Astrocyte (in vitro differentiated cells and primary cell): ENCODE measurements around the gene VSTM4. TPM values are rescaled to one million over a fixed set of nuclear protein-coding genes. Genes with fewer than 3 reads are reported as not detected.

Source experiments
- DNase-seq: peaks from one replicate; pipeline ENCODE4 v3.0.0-alpha.2; 2010; ENCODE audit warnings: low read depth
- FAIRE-seq: peaks from 2 replicates; lab custom pipeline; 2011; peaks lifted over from hg19 to GRCh38; lab: Jason Lieb, UNC
- H2AFZ ChIP-seq: 2 replicates; pipeline ENCODE4 v1.6.0; 2012; ENCODE audit warnings: low read depth, low read length, inconsistent platforms
- H3K27ac ChIP-seq: 2 replicates; pipeline ENCODE4 v1.5.1; 2011; ENCODE audit warnings: low read depth, low read length, inconsistent platforms
- H3K27me3 ChIP-seq: 2 replicates; pipeline ENCODE4 v1.6.0; 2011; ENCODE audit warnings: low read length, inconsistent platforms; ENCODE audit not compliant: insufficient read depth
- H3K36me3 ChIP-seq: 2 replicates; pipeline ENCODE4 v1.5.1; 2011; ENCODE audit warnings: low read length, inconsistent platforms; ENCODE audit not compliant: insufficient read depth
- H3K4me1 ChIP-seq: 2 replicates; pipeline ENCODE4 v1.5.1; 2011; ENCODE audit warnings: low read length, inconsistent platforms; ENCODE audit not compliant: insufficient read depth
- H3K4me2 ChIP-seq: 2 replicates; pipeline ENCODE4 v1.6.0; 2012; ENCODE audit warnings: low read length, inconsistent platforms
- H3K4me3 ChIP-seq: 2 replicates; pipeline ENCODE4 v1.5.1; 2011; ENCODE audit warnings: low read depth, mild to moderate bottlenecking, low read length, inconsistent platforms; ENCODE audit not compliant: insufficient read depth
- H3K79me2 ChIP-seq: 2 replicates; pipeline ENCODE4 v1.6.0; 2012; ENCODE audit warnings: mild to moderate bottlenecking, low read length, inconsistent platforms; ENCODE audit not compliant: insufficient read depth
- H3K9ac ChIP-seq: 2 replicates; pipeline ENCODE4 v1.6.0; 2012; ENCODE audit warnings: mild to moderate bottlenecking, low read length, inconsistent platforms
- H3K9me3 ChIP-seq: 2 replicates; pipeline ENCODE4 v1.5.1; 2012; ENCODE audit warnings: low read depth, mild to moderate bottlenecking, low read length, inconsistent platforms; ENCODE audit not compliant: insufficient read depth
- H4K20me1 ChIP-seq: 2 replicates; pipeline ENCODE4 v1.6.0; 2012; ENCODE audit warnings: low read length, inconsistent platforms; ENCODE audit not compliant: insufficient read depth
- H3K27ac Mint-ChIP-seq: one replicate; pipeline ENCODE4 v1.8.0; 2021; ENCODE audit warnings: mild to moderate bottlenecking, mixed read lengths; ENCODE audit not compliant: unreplicated experiment
- H3K27me3 Mint-ChIP-seq: one replicate; pipeline ENCODE4 v1.8.0; 2021; ENCODE audit warnings: low read depth, mixed read lengths; ENCODE audit not compliant: unreplicated experiment
- H3K36me3 Mint-ChIP-seq: one replicate; pipeline ENCODE4 v1.8.0; 2021; ENCODE audit warnings: low read depth, mixed read lengths; ENCODE audit not compliant: unreplicated experiment
- H3K4me1 Mint-ChIP-seq: one replicate; pipeline ENCODE4 v1.8.0; 2021; ENCODE audit warnings: low read depth, mixed read lengths; ENCODE audit not compliant: unreplicated experiment
- H3K4me3 Mint-ChIP-seq: one replicate; pipeline ENCODE4 v1.8.0; 2021; ENCODE audit warnings: mild to moderate bottlenecking, moderate library complexity, mixed read lengths; ENCODE audit not compliant: unreplicated experiment
- H3K9me3 Mint-ChIP-seq: one replicate; pipeline ENCODE4 v1.8.0; 2021; ENCODE audit warnings: mild to moderate bottlenecking, mixed read lengths; ENCODE audit not compliant: unreplicated experiment
- CTCF ChIP-seq: IDR thresholded peaks from 2 replicates; pipeline ENCODE4 v1.5.1; 2011; ENCODE audit warnings: low read depth, mild to moderate bottlenecking, inconsistent platforms, low read length, moderate library complexity; ENCODE audit not compliant: insufficient read depth
- EZH2 ChIP-seq: IDR thresholded peaks from 2 replicates; pipeline ENCODE4 v1.6.1; 2012; ENCODE audit warnings: mild to moderate bottlenecking, low read length, inconsistent platforms; ENCODE audit not compliant: insufficient read depth
- total RNA-seq: library from RNA; stranded (reverse); gene quantifications from 2 replicates; pipeline ENCODE4 v1.2.1, GENCODE V29; 2021

The VSTM4 gene
- total RNA-seq, 1 donor from 2014 or later = 1.1 TPM

- no peak overlapping the region for H3K4me3 ChIP-seq
- H3K4me2 ChIP-seq = no peak overlapping the region
- peaks cover 50% of the 10 kb centered on the region for H3K27me3 Mint-ChIP-seq
- H3K4me3 Mint-ChIP-seq = no peak overlapping the region
- no peak overlapping the region for H3K9ac ChIP-seq
- H3K9me3 ChIP-seq = no peaks in the 10 kb centered on the region
- H3K27ac Mint-ChIP-seq = no peak overlapping the region
- DNase-seq (no peak), FAIRE-seq (no peak)
- no peaks in the 10 kb centered on the region for H3K4me1 ChIP-seq
- H3K9me3 Mint-ChIP-seq = no peaks in the 10 kb centered on the region
- no peak for TF ChIP-seq EZH2
- no peak for TF ChIP-seq CTCF
- H2AFZ ChIP-seq = no peak overlapping the region
- H4K20me1 ChIP-seq = peaks cover 3% of the 10 kb centered on the region
- H3K79me2 ChIP-seq = no peaks in the 10 kb centered on the region
- no peaks in the 10 kb centered on the region for H3K4me1 Mint-ChIP-seq
- no peaks in the 10 kb centered on the region for H3K36me3 ChIP-seq
- no peaks in the 10 kb centered on the region for H3K27me3 ChIP-seq
- no peak overlapping the region for H3K27ac ChIP-seq
- H3K36me3 Mint-ChIP-seq = no peaks in the 10 kb centered on the region
Measured at GRCh38 chr10:49093922-49094321, 21.4 kb downstream of the VSTM4 start.

GRCh38 chr10:49092477-49092876 is 22.8 kb downstream of the VSTM4 start:
- Mint-ChIP-seq H3K4me3 (no peak overlapping the region), H3K4me1 (no peaks in the 10 kb centered on the region), H3K36me3 (no peaks in the 10 kb centered on the region), H3K9me3 (no peaks in the 10 kb centered on the region), H3K27me3 (peaks cover 44% of the 10 kb centered on the region), H3K27ac (peak overlapping the region; percentile 28)
- TF ChIP-seq EZH2 = no peak
- no peak for FAIRE-seq
- Histone ChIP-seq H3K4me3 (no peak overlapping the region), H3K36me3 (no peaks in the 10 kb centered on the region), H3K4me1 (no peaks in the 10 kb centered on the region), H3K9me3 (no peaks in the 10 kb centered on the region), H3K9ac (no peak overlapping the region), H4K20me1 (peaks cover 3% of the 10 kb centered on the region), H2AFZ (no peak overlapping the region), H3K4me2 (no peak overlapping the region), H3K27me3 (no peaks in the 10 kb centered on the region), H3K79me2 (no peaks in the 10 kb centered on the region), H3K27ac (no peak overlapping the region)
- no peak for DNase-seq

- H3K9me3 Mint-ChIP-seq = peaks cover 6% of the 10 kb centered on the region
- H3K36me3 ChIP-seq = no peaks in the 10 kb centered on the region
- H3K36me3 Mint-ChIP-seq = no peaks in the 10 kb centered on the region
- no peaks in the 10 kb centered on the region for H3K4me1 ChIP-seq
- no peak overlapping the region for H3K4me3 Mint-ChIP-seq
- H3K27ac ChIP-seq = no peak overlapping the region
- no peaks in the 10 kb centered on the region for H3K27me3 ChIP-seq
- H3K79me2 ChIP-seq = no peaks in the 10 kb centered on the region
- TF ChIP-seq EZH2 (no peak), CTCF (no peak)
- no peaks in the 10 kb centered on the region for H3K9me3 ChIP-seq
- H3K4me2 ChIP-seq = no peak overlapping the region
- peaks cover 3% of the 10 kb centered on the region for H4K20me1 ChIP-seq
- H2AFZ ChIP-seq = no peak overlapping the region
- peak overlapping the region; percentile 28 for H3K27ac Mint-ChIP-seq
- no peaks in the 10 kb centered on the region for H3K4me1 Mint-ChIP-seq
- H3K4me3 ChIP-seq = no peak overlapping the region
- no peak for DNase-seq
- H3K9ac ChIP-seq = no peak overlapping the region
- peaks cover 42% of the 10 kb centered on the region for H3K27me3 Mint-ChIP-seq
- no peak for FAIRE-seq
Measured at GRCh38 chr10:49091450-49092210, 23.7 kb downstream of the VSTM4 start.
